Esophagus squamous epithelium (tissue), 4 donors: ENCODE data around the gene TAF4.

Experiments
- POLR2A ChIP-seq, 4 donors: fragments of 450-650 bp; IDR thresholded peaks; one replicate each; pipeline ENCODE4 v1.6.1; 2017; ENCODE audit warnings: antibody characterized with exemption in 4 of 4, mild to moderate bottlenecking in 4 of 4, moderate library complexity in 3 of 4
- TF ChIP-seq, protein P1 (sequence below), 6 experiments: fragments of 450-650 bp in 4 of 6; fragments of 200-600 bp in 2 of 6; sonication (generic) in 2 of 6; IDR thresholded peaks; one replicate each; pipeline ENCODE4 v1.5.1; 2016 to 2019; ENCODE audit warnings: antibody characterized with exemption in 6 of 6, mild to moderate bottlenecking in 4 of 6, moderate library complexity in 4 of 6

GRCh38 chr20:61933481-61933950 is 132.2 kb downstream of the TAF4 start:
- TF ChIP-seq, protein P1, sequence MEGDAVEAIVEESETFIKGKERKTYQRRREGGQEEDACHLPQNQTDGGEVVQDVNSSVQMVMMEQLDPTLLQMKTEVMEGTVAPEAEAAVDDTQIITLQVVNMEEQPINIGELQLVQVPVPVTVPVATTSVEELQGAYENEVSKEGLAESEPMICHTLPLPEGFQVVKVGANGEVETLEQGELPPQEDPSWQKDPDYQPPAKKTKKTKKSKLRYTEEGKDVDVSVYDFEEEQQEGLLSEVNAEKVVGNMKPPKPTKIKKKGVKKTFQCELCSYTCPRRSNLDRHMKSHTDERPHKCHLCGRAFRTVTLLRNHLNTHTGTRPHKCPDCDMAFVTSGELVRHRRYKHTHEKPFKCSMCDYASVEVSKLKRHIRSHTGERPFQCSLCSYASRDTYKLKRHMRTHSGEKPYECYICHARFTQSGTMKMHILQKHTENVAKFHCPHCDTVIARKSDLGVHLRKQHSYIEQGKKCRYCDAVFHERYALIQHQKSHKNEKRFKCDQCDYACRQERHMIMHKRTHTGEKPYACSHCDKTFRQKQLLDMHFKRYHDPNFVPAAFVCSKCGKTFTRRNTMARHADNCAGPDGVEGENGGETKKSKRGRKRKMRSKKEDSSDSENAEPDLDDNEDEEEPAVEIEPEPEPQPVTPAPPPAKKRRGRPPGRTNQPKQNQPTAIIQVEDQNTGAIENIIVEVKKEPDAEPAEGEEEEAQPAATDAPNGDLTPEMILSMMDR (IDR thresholded peaks at IDR 0.05), result no peak
- no peak for TF ChIP-seq POLR2A (IDR thresholded peaks at IDR 0.05)
